WTC11 (cell line): Measurements from ENCODE around the gene BMX. TPM values are rescaled to one million over a fixed set of nuclear protein-coding genes. Genes with fewer than 3 reads are reported as not detected.

Experiments
- ATAC-seq: fragments of 200-7000 bp; cut with Tn5 transposase; 2 replicates; pipeline ENCODE4 v1.10.0; 2021; ENCODE audit warnings: mild to moderate bottlenecking, moderate library complexity
- CTCF ChIA-PET: fragments of 300-600 bp; sonication (Branson Sonifier 250); formaldehyde crosslinking; loops from one replicate; lab custom pipeline; 2021; ENCODE audit warnings: antibody characterized with exemption; lab: Charles Lee
- POLR2A ChIA-PET: fragments of 350-600 bp; sonication (Branson Sonifier 250); formaldehyde crosslinking; loops from one replicate; lab custom pipeline; 2021; ENCODE audit warnings: antibody characterized with exemption; lab: Charles Lee
- DNase-seq: peaks from one replicate; pipeline ENCODE4 v3.0.0; 2021; ENCODE audit warnings: low spot score
- H3K27ac Mint-ChIP-seq: 2 replicates; pipeline ENCODE4 v1.8.0; 2021; ENCODE audit warnings: mixed read lengths
- H3K27me3 Mint-ChIP-seq: 2 replicates; pipeline ENCODE4 v1.8.0; 2021; ENCODE audit warnings: low read depth, mild to moderate bottlenecking, moderate library complexity, mixed read lengths
- H3K36me3 Mint-ChIP-seq: 2 replicates; pipeline ENCODE4 v1.8.0; 2021; ENCODE audit warnings: mixed read lengths
- H3K4me1 Mint-ChIP-seq: 2 replicates; pipeline ENCODE4 v1.8.0; 2022; ENCODE audit warnings: mixed read lengths
- H3K4me3 Mint-ChIP-seq: 2 replicates; pipeline ENCODE4 v1.8.0; 2021; ENCODE audit warnings: mild to moderate bottlenecking, moderate library complexity, mixed read lengths
- H3K9me3 Mint-ChIP-seq: 2 replicates; pipeline ENCODE4 v1.8.0; 2021; ENCODE audit warnings: mixed read lengths
- AR ChIP-seq: fragments of 250-450 bp; sonication (Bioruptor Pico); IDR thresholded peaks from 2 replicates; pipeline ENCODE4 v1.9.0; 2021; ENCODE audit warnings: mild to moderate bottlenecking
- ATF3 ChIP-seq: sonication (generic); formaldehyde crosslinking; conservative IDR thresholded peaks from 2 replicates; pipeline ENCODE4 v1.8.1; 2022; ENCODE audit warnings: mild to moderate bottlenecking, missing genetic modification reagents
- E2F1 ChIP-seq: sonication (generic); formaldehyde crosslinking; IDR thresholded peaks from 2 replicates; pipeline ENCODE4 v1.8.0; 2022; ENCODE audit warnings: mild to moderate bottlenecking, missing genetic modification reagents
- E2F5 ChIP-seq: sonication (generic); formaldehyde crosslinking; IDR thresholded peaks from 2 replicates; pipeline ENCODE4 v1.8.1; 2022; ENCODE audit warnings: mild to moderate bottlenecking, moderate library complexity, missing genetic modification reagents
- ELF4 ChIP-seq: sonication (generic); formaldehyde crosslinking; IDR thresholded peaks from 2 replicates; pipeline ENCODE4 v1.8.1; 2022; ENCODE audit warnings: low read depth, mild to moderate bottlenecking, moderate library complexity, missing genetic modification reagents
- FOXP1 ChIP-seq: sonication (generic); formaldehyde crosslinking; IDR thresholded peaks from 2 replicates; pipeline ENCODE4 v1.8.0; 2022; ENCODE audit warnings: missing genetic modification reagents, mild to moderate bottlenecking, moderate library complexity, borderline replicate concordance
- IRF1 ChIP-seq: sonication (generic); formaldehyde crosslinking; IDR thresholded peaks from 2 replicates; pipeline ENCODE4 v1.8.0; 2023; ENCODE audit warnings: missing genetic modification reagents
- MLX ChIP-seq: sonication (generic); formaldehyde crosslinking; IDR thresholded peaks from 2 replicates; pipeline ENCODE4 v1.8.1; 2023; ENCODE audit warnings: mild to moderate bottlenecking, missing genetic modification reagents, moderate library complexity
- NR1H2 ChIP-seq: sonication (generic); formaldehyde crosslinking; IDR thresholded peaks from 2 replicates; pipeline ENCODE4 v1.9.0; 2021; ENCODE audit warnings: mild to moderate bottlenecking, moderate library complexity, missing genetic modification reagents
- SOX15 ChIP-seq: fragments of 250-450 bp; sonication (Bioruptor Pico); IDR thresholded peaks from 2 replicates; pipeline ENCODE4 v1.9.0; 2021; ENCODE audit warnings: mild to moderate bottlenecking
- STAT6 ChIP-seq: sonication (generic); formaldehyde crosslinking; conservative IDR thresholded peaks from 2 replicates; pipeline ENCODE4 v1.8.1; 2023; ENCODE audit warnings: mild to moderate bottlenecking, low read depth, missing genetic modification reagents, moderate library complexity
- USF1 ChIP-seq: sonication (generic); formaldehyde crosslinking; IDR thresholded peaks from 2 replicates; pipeline ENCODE4 v1.8.0; 2022; ENCODE audit warnings: mild to moderate bottlenecking, missing genetic modification reagents
- ZNF416 ChIP-seq: fragments of 250-450 bp; sonication (Bioruptor Pico); IDR thresholded peaks from 2 replicates; pipeline ENCODE4 v1.9.0; 2021; ENCODE audit warnings: mild to moderate bottlenecking, inconsistent platforms
- total RNA-seq: library from RNA; stranded (reverse); gene quantifications from 3 replicates; pipeline ENCODE4 v1.2.3, GENCODE V29; 2021

Gene BMX
- total RNA-seq, 1 experiment from 2014 or later = not detected

- TF ChIP-seq MLX (CRISPR knock-in tag) (no peak), ZNF416 (no peak), E2F1 (no peak), ELF4 (CRISPR knock-in tag) (no peak)
- ChIA-PET CTCF (interaction anchor here (0.6 to 0.7 kb wide), 2 partner anchors 69 to 106 kb away, joined by 3 to 4 read pairs; no protein-coding TSS in a partner anchor), POLR2A (no interaction called here)
- Mint-ChIP-seq H3K4me1 (peaks cover 4% of the 10 kb centered on the region), H3K9me3 (no peaks in the 10 kb centered on the region), H3K27ac (no peak overlapping the region), H3K36me3 (no peaks in the 10 kb centered on the region), H3K4me3 (no peak overlapping the region), H3K27me3 (no peaks in the 10 kb centered on the region)
- ATAC-seq = no peak
- DNase-seq = no peak
Measured at GRCh38 chrX:15498741-15499140, 1.9 kb upstream of the BMX start.

- Mint-ChIP-seq H3K4me3 (no peak overlapping the region), H3K36me3 (no peaks in the 10 kb centered on the region), H3K9me3 (no peaks in the 10 kb centered on the region), H3K4me1 (peaks cover 6% of the 10 kb centered on the region), H3K27me3 (no peaks in the 10 kb centered on the region), H3K27ac (no peak overlapping the region)
- ChIA-PET POLR2A (interaction anchor here (1.0 kb wide), 1 partner anchor 98 kb away, joined by 7 read pairs; no protein-coding TSS in a partner anchor), CTCF (no interaction called here)
- TF ChIP-seq NR1H2 (no peak), SOX15 (no peak), ATF3 (CRISPR knock-in tag) (no peak), AR (CRISPR knock-in tag) (no peak), IRF1 (CRISPR knock-in tag) (no peak), FOXP1 (CRISPR knock-in tag) (no peak), E2F5 (CRISPR knock-in tag) (no peak), STAT6 (CRISPR knock-in tag) (no peak), USF1 (CRISPR knock-in tag) (no peak)
- no peak for ATAC-seq
- no peak for DNase-seq
Measured at GRCh38 chrX:15499976-15500375, 631 bp upstream of the BMX start.
